GM08714 (cell line): ENCODE data around the gene VPREB3.
"Not testable (repeated sequence)": the region's sequence is repeated elsewhere in the genome, so short reads cannot be mapped to it uniquely, and the experiment has no call there.

ENCODE experiments used
- H3K4me3 ChIP-seq: fragments of 200-500 bp; sonication (Bioruptor generic); 2 replicates; pipeline ENCODE4 v1.5.1; 2014; ENCODE audit warnings: mild to moderate bottlenecking, low read length, inconsistent platforms
- ZNF274 ChIP-seq: IDR thresholded peaks from 2 replicates; pipeline ENCODE4 v1.6.1; 2012; ENCODE audit warnings: mild to moderate bottlenecking, low read depth, low read length

Gene VPREB3

GRCh38 chr22:23749841-23750301 is 4.4 kb downstream of the VPREB3 start:
- TF ChIP-seq ZNF274, result no peak
- H3K4me3 ChIP-seq, result no peak overlapping the region; the same call in 1 of the 2 replicates

GRCh38 chr22:23745791-23746190 is 8.4 kb downstream of the VPREB3 start:
- no peak overlapping the region for H3K4me3 ChIP-seq
- TF ChIP-seq ZNF274, result no peak

DNA sequence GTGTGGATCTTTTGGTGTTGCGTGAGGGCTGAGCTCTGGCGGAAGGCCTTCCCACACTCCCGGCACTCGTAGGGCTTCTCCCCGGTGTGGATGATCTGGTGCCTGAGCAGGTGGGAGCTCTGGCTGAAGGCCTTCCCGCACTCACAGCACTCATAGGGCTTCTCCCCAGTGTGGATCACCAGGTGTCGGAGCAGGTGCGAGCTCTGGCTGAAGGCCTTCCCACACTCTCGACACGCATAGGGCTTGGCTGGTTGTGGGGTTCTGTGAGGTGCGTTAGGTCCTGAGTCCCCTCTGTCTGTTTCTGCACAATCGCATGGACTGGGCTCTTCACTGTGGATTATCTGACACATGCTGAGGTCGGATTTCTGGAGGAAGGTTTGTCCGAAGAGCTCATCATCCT is 9.7 kb downstream of the VPREB3 start:
- H3K4me3 ChIP-seq, result no peak overlapping the region
- TF ChIP-seq ZNF274, result no peak

DNA sequence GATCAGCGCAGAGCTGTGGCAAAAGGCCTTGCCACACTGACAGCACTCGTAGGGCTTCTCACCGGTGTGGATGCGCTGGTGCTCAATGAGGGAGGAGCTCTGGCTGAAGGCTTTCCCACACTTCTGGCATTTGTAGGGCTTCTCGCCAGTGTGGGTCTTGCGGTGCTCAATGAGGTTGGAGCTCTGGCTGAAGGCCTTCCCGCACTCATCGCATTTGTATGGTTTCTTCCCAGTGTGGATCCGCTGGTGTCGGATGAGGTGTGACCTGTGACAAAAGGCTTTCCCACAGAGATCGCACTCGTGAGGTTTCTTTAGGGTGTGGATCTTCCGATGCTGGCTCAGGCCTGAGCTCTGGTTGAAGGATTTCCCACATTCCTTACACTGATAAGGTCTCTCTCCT is 10.2 kb downstream of the VPREB3 start:
- TF ChIP-seq ZNF274, result no peak
- H3K4me3 ChIP-seq, result no peak overlapping the region

DNA sequence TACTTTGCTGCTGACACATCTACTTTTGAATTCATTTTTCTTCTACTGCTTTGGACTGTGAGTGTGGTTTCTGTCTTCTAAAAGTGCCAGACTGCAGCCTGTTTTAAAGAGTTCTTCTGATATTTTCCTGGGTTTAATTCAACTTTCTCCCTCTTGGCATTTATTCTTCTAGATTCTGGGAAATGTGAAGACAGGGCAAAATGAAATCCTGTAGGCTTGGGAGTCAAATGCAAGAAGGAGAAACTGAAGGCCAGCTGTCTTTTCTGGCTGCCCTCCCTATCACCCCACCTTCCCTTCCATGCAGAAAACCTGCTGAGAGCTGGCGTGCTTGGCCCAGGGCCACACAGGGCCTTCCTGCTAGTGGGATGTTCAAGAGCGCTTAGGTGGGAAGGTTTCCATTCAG is 10.9 kb downstream of the VPREB3 start:
- H3K4me3 ChIP-seq, result no peak overlapping the region
- no peak for TF ChIP-seq ZNF274

- H3K4me3 ChIP-seq, result no peak overlapping the region
- TF ChIP-seq ZNF274, result no peak
Observed at GRCh38 chr22:23742505-23743264, 11.5 kb downstream of the VPREB3 start.

DNA sequence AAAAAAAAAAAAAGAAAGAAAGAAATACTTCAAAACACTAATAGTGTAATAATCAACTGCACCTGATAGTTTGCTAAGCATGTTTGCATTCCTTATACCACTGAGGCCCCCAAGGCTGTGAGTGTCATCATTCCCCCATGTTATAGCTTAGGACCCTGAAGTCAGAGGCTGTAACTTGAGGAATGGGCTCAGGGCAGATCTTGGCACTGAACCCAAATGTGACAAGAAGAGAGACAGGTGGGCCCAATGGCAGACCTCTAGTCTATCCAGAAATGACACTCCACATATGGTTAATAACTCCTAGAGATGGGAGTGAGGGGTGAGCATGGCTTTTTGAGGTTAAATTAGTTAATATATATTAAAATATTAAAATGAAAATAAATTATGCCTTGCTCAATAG is 16.5 kb downstream of the VPREB3 start:
- TF ChIP-seq ZNF274, result no peak
- H3K4me3 ChIP-seq, result no peak overlapping the region

DNA sequence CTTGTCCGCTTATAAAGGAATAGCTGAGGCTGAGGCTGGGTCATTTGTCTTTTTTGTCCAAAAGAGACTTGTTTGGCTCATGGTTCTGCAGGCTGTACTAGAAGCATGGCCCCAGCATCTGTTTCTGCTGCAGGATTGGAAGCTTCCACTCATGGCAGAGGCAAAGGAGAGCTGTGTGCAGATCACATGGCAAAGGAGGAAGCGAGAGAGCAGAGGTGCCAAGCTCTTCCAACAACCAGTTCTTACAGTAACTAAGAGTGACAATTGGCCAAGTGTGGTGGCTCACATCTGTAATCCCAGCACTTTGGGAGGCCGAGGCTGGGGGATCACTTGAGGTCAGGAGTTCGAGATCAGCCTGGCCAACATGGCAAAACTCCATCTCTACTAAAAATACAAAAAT is 26.1 kb downstream of the VPREB3 start:
- H3K4me3 ChIP-seq, result not testable (repeated sequence)

DNA sequence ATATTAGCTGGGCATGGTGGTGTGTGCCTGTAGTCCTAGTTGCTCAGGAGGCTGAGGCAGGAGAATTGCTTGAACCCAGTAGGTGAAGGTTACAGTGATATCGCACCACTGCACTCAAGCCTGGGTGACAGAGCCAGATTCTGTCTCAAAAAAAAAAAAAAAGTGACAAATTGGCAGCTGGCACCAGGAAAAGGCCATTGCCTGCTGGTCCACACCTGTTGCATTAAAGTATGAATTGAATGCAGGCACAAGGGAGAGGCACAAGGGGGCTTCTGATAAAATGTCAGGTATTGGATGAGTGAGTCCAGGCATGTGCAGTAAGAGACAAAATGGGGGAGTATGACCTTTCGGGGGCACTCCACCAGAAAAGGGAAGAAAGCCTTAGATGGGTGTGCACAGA is 31.5 kb downstream of the VPREB3 start:
- no peak for TF ChIP-seq ZNF274
- H3K4me3 ChIP-seq, result no peak overlapping the region

GRCh38 chr22:23722160-23722559 is 32.1 kb downstream of the VPREB3 start:
- H3K4me3 ChIP-seq, result no peak overlapping the region
- no peak for TF ChIP-seq ZNF274

- no peak for TF ChIP-seq ZNF274
- no peak overlapping the region for H3K4me3 ChIP-seq
Observed at GRCh38 chr22:23720855-23721254, 33.4 kb downstream of the VPREB3 start.

GRCh38 chr22:23718371-23719165 is 35.7 kb downstream of the VPREB3 start:
- TF ChIP-seq ZNF274, result no peak
- H3K4me3 ChIP-seq, result no peak overlapping the region

GRCh38 chr22:23716811-23717801 is 37.1 kb downstream of the VPREB3 start:
- peak overlapping the region; percentile 76 for H3K4me3 ChIP-seq

DNA sequence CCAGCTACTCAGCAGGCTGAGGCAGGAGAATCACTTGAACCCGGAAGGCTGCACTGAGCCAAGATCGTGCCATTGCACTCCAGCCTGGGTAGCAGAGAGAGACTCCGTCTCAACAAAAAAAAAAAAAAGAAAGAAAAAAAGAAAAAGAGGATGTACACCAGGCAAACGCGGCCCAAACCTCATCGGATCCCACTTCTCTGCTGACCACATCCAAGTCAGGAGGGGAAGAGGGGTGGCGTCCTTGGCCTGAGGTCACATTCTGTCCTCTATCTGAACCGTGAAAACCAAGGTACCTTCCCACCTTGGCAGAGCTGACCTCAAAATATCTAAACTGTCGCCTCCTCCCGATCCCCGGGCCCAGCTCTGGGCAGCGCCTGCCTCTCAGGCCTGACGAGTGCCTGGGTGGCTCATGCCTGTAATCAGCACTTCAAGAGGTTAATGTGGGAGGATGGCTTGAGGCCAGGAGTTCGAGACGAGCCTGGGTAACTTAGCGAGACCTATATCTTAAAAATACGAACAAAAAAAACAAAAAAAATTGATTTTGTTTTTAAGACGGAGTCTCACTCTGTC is 38.3 kb downstream of the VPREB3 start:
- peak overlapping the region; percentile 76; the same call in 1 of the 2 replicates for H3K4me3 ChIP-seq
- TF ChIP-seq ZNF274, result no peak

More at GRCh38 chr22:23716811-23717801, 37.1 kb downstream of the VPREB3 start:
- no peak for TF ChIP-seq ZNF274
